Measurements from ENCODE around the gene MX2. TPM values are rescaled to one million over a fixed set of nuclear protein-coding genes. Genes with fewer than 3 reads are reported as not detected.
A peak's percentile ranks its signal among the peaks of the same experiment; 100 is the strongest.
"Not testable (repeated sequence)": the region's sequence is repeated elsewhere in the genome, so short reads cannot be mapped to it uniquely, and the experiment has no call there.

MX2 gene, protein sequence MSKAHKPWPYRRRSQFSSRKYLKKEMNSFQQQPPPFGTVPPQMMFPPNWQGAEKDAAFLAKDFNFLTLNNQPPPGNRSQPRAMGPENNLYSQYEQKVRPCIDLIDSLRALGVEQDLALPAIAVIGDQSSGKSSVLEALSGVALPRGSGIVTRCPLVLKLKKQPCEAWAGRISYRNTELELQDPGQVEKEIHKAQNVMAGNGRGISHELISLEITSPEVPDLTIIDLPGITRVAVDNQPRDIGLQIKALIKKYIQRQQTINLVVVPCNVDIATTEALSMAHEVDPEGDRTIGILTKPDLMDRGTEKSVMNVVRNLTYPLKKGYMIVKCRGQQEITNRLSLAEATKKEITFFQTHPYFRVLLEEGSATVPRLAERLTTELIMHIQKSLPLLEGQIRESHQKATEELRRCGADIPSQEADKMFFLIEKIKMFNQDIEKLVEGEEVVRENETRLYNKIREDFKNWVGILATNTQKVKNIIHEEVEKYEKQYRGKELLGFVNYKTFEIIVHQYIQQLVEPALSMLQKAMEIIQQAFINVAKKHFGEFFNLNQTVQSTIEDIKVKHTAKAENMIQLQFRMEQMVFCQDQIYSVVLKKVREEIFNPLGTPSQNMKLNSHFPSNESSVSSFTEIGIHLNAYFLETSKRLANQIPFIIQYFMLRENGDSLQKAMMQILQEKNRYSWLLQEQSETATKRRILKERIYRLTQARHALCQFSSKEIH
- polyA plus RNA-seq (ENCODE audit: insufficient read length), result 1.1 TPM

DNA sequence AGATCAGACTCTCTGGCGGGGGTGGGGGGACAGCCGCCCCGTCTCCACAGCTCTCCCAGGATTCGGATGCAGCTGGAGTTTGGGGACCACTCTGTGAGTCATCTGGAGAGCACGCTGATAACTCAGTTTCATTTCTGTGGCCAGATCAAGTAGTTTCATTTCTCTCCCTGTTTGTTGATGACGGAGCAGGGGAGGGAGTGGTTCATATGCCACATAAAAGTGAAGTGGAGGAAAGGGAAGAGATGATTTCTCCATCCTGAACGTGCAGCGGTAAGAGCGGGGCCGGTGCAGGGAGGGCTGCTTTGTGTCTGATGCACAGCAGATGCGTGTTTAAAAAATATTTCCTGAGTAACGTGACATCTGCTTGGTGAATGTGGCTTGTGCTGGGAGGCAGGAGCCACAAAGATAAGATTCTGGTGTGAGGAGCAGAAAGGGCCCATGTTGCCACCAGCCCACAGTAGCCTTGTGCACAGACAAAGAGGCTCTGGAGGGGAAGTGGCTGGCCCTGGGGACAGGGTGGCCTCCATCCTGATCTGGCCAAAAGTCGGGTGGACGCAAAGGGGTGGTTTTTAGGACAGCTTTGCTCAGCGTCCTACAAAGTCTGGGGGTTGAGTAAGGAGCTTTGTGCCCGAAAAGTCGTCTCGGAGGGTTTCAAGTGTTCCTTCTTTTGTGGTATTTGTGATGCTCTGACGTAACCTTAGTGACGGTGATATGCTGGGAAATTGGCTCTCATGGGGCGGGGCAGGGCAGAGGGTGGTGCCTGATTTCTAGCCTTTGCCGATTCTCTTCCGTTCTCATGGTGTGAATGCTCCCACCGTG is at the start of gene MX2:
TSS of gene MX2 (plus strand) at position 242 of the 819 bp plus-strand sequence. CDS start 14,880 bp downstream, outside the sequence.
- no peak for DNase-seq (ENCODE audit: low read depth)

DNA sequence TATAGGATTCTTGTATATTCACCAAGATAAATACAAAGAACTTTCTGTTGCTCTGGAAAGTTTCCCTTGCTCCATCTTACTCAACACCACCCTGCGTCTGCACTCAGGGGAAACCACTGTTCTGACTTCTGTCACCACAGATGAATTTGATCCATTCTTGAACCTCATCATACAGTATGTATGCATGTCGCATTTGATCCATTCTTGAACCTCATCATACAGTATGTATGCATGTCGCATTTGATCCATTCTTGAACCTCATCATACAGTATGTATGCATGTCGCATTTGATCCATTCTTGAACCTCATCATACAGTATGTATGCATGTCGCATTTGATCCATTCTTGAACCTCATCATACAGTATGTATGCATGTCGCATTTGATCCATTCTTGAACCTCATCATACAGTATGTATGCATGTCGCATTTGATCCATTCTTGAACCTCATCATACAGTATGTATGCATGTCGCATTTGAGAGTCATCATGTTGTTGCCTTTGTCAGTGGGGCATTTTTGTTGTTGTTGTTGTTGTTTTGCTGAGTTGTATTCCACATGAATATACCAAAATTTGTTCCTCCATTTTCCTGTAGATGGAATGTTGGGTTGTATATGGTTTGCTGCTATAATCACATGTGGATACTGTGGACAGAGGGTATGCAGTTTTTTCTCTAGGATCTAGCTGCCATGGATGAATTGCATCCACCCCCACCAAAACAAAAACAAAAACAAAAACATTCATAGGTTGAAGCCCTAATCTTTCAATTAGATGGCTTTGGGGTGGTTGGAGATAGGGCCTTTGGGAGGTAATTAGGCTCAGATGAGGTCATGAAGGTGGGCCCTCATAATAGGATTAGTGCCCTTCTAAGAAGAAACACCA is 48.3 kb upstream of the MX2 start:
- DNase-seq (ENCODE audit: low read depth), result not testable (repeated sequence)

DNA sequence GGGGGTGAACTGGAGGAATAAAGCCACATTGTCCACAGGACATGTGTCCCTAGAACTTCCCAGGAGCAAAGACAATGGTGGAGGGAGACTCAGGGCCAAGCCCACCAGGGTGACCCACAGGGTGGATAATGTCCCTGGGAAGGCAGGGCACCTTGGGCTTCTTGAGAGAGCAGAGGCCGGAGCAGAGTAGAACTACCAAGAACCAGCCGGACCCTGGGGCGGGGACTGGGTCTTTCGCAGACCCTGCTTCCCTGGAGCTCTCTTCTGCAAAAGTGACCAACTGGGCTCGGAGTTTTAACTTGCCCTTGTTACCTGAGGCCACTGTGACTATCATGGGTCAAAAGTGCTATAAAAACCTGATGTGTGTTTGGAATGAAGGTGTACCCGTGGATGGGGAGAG is 46.1 kb upstream of the MX2 start:
- DNase-seq (ENCODE audit: low read depth), result no peak

DNA sequence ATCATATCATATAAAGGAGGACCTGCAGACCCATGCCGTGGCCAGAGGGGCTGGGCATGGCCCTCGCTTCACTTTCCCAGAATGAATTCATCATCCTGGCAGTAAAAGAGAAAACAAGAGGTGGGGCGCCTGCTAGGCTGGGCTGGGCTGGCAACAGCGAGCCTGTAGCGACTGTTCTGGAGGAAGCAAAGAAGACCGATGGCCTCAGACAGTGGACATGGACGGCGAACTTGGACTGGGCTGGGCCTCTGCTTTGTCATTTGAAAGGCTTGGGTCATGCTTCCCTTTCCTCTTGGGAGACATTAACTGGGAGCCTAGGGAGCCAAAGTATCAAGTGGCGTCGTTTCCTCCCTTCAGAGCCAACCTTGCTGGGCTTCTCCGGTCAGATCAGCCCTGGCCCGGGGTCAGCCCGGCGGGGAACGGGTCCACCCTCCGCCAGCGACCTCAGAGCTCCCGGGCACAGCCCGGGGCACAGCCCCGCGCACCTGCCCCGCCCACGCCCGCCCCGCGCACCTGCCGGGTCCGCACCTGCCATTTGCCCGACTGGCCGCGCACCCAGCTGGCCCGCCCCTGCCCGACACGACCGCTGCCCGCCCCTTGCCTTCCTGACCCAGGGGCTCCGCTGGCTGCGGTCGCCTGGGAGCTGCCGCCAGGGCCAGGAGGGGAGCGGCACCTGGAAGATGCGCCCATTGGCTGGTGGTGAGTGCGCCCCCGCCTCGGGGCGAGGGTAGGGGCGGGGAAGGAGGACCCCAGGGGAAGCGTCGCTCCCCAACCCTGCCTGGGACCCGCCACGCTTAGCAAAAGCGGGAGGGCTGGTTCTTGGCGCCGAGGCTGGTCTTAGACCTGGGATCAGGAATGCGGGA is 45.4 kb upstream of the MX2 start, which contains the start of gene FAM3B:
TSS of gene FAM3B (plus strand) at position 602 of the 863 bp plus-strand sequence. CDS start at position 681, 79 bp downstream.
- DNase-seq (ENCODE audit: low read depth), result no peak

DNA sequence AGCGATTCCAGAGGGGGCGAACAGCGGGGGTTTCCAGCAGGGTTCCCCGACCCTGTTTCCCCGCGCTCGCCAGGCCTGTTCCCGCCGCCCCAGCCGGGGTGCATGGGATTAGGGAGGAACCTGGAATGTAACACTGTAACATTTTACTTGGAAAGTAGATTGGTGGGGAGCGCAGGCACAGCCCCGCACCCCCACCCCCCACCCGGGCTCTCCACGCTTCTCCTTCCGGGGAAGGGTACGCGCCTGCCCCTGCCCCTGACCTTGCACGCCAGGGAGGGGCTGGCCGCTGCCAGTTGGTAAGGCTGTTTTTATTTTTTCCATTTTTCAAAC is 44.8 kb upstream of the MX2 start:
- DNase-seq (ENCODE audit: low read depth), result no peak

DNA sequence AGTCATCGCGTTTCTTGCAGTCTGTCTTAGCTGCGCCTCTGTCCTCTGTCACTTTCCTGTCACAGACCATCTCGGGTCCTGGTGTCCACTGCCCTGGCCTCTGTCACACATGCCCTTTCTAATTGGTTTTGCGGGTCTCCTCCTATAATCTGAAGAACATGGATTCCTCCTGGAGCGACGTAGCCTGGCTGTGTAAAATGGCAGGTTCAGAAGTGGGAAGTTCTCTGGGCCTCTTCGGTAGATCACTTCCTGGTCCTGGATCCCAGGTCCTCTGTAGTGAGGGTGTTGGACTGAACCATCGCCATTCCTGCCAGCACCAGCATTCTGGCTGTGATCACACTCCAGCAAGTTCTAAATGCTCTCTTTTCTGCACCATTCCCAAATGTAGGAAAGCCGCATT is 44.4 kb upstream of the MX2 start:
- DNase-seq (ENCODE audit: low read depth), result no peak

DNA sequence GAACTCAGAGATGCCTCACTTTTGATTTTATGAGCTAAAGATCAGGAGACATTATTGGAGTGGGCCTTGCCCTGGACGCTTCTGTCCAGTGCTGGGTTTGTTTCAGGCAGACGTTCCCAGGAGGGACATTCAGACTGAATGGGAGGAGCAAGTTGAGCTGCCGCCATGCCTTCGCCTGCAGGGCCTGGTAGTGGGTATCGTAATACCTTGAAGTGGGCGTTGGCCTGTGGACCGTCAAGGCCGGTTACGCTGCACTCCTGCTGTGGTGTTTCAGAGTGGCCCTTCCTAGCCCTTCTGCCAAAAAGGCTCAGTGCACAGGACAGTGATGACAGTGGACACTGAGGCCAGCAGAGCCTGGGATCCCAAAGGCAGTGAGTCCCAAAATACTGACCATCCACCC is 43.6 kb upstream of the MX2 start:
- no peak for DNase-seq (ENCODE audit: low read depth)

DNA sequence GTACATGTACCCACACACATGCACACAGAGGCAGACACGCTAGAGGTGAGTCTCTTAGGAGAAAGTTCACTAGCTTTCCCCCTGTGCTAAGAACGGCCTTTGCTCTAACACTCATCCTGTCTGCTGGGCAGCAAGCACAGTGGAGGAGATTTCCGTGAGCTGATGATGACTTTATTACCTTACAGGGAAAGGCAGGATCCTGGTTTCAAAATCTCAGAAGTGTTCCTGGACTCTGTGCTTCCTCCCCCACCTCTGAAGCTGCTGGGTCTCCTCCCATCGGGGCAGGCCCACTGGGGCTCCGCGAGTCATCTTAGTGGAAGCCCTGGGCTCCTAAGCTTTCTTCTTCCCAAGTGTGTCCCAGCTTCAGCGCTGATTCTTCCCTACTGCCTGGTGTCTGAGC is 42.6 kb upstream of the MX2 start:
- DNase-seq (ENCODE audit: low read depth), result no peak

DNA sequence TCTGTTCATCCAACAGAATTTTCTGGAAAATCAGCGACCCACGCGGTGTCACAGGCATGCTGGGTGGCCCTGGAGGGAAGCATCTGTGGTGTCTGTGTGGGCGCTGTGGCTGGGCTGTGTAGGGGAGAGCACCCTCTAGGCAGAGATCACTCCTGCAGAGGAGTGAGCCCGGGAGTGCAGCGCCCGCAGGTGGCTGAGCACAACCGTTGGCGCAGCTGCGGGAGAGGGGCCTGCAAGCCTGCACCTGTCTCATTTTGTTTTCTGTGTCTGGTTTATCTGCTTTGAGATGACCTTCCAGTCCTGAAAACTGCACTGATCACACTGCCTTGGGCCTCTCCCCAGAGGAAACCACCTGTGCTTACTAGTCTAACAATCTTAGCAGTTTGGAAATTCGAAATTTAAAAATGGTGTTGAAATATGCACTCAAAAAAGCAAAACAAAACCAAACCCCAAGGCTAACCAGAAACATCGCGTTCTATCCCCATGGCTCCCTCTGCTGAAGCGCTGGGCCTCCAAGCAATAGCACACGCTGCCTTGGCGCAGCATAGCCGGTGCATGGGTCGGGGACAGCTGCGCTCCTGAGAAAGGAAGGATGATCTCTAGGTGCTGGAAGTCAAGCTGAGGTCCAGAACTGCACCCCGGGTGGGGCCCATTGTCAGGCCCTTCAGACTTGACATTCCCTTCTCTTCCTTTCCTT is 40.5 kb upstream of the MX2 start:
- no peak for DNase-seq (ENCODE audit: low read depth)

DNA sequence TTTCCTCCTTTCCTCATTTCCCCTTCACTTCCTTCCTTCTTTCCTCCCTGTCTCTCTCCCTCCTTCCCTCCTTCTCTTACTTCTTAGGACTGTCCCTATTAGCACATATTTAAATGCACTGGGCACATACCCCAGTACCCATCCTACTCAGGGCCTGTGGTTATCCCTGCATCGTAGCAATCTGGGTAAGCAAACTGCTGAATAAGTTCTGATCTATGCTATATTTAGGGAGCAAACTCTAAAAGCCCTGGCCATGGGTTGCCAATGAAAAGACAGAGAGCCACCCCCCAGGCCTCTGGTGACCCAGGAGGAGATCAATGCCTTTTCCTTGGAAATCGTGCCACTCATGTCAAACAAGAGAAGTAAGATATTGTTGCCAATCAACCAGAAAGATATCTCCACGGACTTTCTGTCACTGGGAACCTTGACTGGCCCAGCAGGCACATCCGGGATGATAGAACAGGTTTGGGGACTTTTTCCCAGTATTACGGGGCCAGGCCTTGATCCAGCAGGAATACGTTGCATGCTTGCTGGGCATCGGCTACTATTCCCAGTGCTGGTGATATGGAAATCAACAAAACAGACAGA is 39.8 kb upstream of the MX2 start:
- no peak for DNase-seq (ENCODE audit: low read depth)

DNA sequence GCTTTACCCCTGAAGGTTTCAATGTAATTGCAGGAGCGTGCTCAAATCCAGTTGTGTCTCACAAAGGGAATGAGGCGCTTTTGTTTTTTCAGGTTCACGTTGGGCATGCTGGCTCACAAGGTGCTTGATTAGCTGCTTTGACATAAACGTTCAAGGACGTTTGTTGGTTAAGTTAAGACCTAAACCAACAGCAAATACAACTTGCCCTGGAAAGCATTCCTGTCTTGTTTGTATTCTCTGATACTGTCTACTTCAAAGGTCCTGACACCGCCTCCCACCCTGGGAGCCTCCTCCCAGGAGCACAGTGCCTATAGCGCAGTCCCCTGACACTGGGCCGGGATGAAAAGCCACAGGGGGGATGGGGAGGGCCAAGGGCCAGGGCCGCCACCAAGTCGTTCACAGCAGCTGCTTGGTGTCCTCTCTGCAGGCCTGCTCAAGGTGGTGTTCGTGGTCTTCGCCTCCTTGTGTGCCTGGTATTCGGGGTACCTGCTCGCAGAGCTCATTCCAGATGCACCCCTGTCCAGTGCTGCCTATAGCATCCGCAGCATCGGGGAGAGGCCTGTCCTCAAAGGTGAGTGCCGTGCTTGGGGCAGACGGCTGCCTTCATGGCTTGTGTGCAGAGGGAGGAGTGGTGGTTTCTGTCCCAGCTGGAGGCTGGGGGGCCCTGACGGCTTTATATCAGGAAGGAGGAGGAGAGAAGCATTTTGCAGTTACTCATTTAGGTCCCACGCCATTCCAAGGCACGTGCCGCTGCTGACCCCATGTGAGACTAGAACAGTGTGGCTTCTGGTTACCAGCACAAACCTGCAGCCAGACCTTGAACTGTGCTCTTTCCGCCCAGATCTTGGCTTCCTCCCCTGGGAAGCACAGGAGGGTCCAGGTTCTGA is 39.1 kb upstream of the MX2 start:
- DNase-seq (ENCODE audit: low read depth), result no peak

DNA sequence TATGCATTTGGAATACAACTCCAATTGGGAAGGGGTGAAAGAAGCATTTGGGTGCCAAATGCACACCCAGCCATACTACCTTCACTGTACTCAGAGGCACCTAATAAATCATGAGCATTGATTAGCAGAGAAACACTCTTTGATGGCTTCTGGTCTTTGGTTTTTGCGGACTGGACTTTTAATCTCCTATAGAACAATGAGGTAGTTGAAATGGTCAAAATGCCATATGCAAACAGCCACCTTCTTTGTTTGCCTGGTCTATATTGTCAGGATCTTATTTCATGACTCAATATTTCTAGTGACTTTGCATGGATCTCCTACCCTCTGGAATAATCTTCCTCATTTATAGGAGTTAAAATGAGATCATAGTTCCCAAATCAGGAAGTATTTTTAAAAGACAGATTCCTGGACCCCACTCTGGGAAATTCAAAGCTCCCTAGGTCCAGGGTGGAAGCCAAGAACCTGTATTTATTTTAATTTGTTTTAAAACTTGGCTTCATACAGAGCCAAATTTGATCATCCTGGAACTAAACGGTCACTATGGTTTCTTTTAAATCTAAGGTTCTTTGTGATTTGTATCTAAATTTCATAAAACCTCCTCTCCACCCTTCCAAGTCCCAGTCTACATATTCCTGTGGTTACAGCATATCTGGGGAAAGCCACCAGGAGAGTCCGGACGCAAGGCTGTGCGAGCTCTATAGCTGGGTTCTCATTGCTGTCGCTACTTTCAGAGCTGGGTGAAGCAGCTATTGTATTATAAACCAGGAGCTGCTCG is 36.5 kb upstream of the MX2 start:
- DNase-seq (ENCODE audit: low read depth), result peak; percentile 5

DNA sequence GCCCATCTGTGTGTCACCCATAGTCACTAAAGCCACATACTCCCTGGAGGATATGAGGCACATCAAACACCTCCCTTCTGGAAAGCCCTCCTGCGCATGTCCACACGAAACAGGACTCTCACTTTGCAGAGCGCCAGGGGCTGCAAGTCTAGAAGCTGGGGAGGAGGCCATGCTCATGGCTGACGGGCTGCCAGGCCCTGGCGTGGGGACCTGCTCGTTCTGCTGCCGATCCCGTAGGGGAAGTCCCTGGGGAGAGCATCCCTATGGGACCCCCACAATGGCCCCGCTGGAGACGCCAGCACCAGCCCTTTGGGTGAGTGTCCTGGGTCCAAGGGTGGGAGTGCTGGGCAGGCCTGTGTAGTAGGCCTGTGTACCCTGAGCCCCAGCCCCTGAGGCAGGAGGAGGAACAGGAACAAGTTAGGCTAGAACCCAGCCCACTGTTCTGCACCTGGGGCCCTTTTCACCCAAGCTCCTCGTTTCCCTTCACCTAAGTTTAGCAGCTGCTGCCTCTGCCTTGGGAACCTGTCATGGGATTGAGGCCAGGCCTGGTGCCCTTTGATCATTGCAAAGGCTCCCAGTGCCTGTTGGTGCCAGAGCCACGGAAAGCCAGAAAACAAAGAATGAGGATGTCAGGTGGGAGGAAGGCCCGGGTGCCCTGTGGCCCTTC is 35.3 kb upstream of the MX2 start:
- DNase-seq (ENCODE audit: low read depth), result no peak

DNA sequence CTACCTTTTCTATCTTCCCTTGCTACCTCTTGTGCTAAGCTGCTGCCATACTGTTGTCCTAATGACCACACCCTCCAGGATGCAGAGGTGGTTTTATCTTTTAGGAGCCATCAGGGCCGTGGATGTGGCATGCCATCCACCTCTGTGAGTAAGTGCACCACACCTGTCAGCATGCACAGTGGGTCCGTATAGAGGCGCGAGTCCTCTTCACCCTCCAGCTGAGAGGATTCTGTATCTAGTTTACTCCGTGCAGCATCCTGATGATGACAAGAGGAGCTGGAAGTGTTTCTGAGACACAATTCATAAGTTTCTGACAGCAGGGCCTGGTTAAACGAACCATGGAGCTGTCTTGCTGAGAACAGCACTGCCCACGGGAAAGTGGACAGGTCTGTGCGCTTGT is 34.1 kb upstream of the MX2 start:
- DNase-seq (ENCODE audit: low read depth), result no peak

DNA sequence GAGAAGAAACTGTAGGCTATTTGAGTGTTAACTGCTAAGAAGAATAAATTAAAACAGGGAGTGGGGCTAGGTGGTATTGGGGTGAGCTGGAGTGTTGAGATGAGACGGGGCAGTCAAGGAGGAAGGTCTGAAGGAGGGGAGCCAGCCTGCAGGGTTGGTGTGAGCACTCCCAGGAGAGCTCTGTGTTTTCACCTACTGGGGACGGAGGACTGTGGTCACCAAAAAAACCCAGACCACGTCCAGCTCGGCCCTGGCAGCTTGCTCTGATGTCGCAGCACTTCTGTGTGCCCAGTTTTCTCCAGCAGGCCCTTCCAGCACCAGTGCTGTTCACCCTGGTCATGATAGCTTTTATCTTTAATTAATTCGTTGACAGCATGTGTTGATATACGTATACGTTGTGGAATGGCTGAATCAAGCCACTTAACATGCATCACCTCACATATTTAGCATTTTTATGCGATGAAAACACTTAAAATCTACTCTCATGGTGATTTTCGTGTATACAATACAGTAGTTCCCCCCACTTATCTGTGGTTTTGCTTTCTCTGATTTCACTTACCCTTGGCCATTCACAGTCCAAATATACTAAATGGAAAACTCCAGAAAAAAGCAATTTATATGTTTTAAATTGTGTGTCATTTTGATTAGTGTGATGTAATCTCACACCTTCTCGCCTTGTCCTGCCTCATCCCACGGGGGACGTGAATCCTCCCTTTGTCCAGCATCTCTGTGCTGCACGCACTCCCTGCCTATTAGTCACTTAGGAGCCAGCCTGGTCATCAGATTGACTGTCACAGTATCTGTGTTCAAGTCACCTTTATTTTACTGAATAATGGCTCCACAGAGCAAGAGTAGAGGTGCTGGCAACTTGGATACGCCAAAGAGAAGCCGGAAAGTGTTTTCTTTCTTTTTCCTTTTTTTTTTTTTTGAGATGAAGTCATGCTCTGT is 32.9 kb upstream of the MX2 start:
- no peak for DNase-seq (ENCODE audit: low read depth)

DNA sequence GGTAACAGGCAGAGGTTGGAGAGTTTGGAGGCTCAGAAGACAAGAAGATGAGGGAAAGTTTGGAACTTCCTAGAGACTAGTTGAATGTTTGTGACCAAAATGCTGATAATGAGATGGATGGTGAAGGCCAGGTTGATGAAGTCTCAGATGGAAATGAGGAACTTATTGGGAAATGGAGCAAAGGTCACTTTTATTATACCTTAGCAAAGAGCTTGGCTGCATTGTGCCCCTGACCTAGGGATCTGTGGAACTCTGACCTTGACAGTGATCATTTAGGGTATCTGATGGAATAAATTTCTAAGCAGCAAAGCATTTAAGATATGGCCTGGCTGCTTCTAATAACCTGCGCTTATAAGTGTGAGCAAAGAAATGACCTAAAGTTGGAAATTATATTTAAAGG is 28.1 kb upstream of the MX2 start:
- no peak for DNase-seq (ENCODE audit: low read depth)

All from forelimb muscle (tissue), 1 donor.